Mucosa of descending colon (tissue), 3 donors: ENCODE results near the gene AP3S2. TPM values are rescaled to one million over a fixed set of nuclear protein-coding genes. Genes with fewer than 3 reads are reported as not detected.

Experiments used
- ATAC-seq: fragments of 200-7000 bp; cut with Tn5 transposase; one replicate; pipeline ENCODE4 v1.9.1; 2020; ENCODE audit warnings: mild to moderate bottlenecking, moderate library complexity
- DNase-seq, 3 donors: peaks; one replicate each; pipeline ENCODE4 v3.0.0-alpha.2; 2020
- H3K36me3 ChIP-seq: fragments of 200-600 bp; one replicate; pipeline ENCODE4 v1.8.0; 2021; ENCODE audit warnings: low read depth, mild to moderate bottlenecking
- H3K4me1 ChIP-seq: fragments of 200-600 bp; one replicate; pipeline ENCODE4 v1.8.0; 2021; ENCODE audit warnings: low read depth, mild to moderate bottlenecking
- H3K4me3 ChIP-seq: fragments of 200-600 bp; one replicate; pipeline ENCODE4 v1.8.0; 2021; ENCODE audit warnings: mild to moderate bottlenecking
- H3K9me3 ChIP-seq: fragments of 200-600 bp; one replicate; pipeline ENCODE4 v1.8.0; 2021; ENCODE audit warnings: mild to moderate bottlenecking
- intact Hi-C, 2 donors: fragments of 100-400 bp; cut with DNase I in 1 of 2; cut with micrococcal nuclease in 1 of 2; formaldehyde crosslinking; loops; one replicate each; pipeline versions ENCODE4 v1.11.0 to v1.11.1; 2022; cut with DNase I, micrococcal nuclease
- total RNA-seq, 3 donors: library from RNA; stranded (reverse); fragmentation: NEBNext Ultra II Directional in 2 of 3; extraction: Animal tissue kit (Norgen Biotek cat#: 25700) in 2 of 3; gene quantifications; one replicate each; pipeline versions ENCODE4 v1.2.1 to v1.2.4, GENCODE V29; 2021 to 2023
- TF ChIP-seq, protein P1 (sequence below): fragments of 200-600 bp; IDR thresholded peaks from one replicate; pipeline ENCODE4 v1.8.0; 2022; ENCODE audit warnings: antibody characterized with exemption, mild to moderate bottlenecking
- donor health status: DM: no; HTN: no; CAD: no; lungs with moderate emphysema.
- donor health status: DM: no; HTN: no; CAD: no.
- donor health status: DM: no; HTN: yes; CAD: no.

The AP3S2 gene
- total RNA-seq, 3 donors from 2014 or later, result 56.1 to 93.4 (median 65.1) TPM

DNA sequence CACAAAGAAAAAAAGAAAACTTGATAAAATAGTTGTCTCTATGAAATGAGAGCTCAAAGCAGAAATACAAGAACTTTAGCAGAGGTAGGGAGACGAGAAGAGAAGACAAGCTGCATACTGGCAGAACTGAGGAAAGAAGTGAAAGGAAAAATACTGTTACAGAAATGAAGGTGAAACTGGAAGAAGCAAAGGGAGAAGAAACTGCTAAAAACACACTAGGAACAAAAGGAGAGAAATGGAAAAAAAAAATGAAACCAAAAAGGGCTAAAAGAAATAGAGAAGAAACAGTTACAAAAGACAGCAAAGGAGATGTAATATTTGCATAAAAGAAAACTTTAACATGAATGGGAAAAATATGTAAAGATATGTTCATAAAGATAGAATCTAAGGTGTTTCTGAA lies 51.8 kb downstream of the AP3S2 start:
- Histone ChIP-seq H3K4me3 (no peak overlapping the region), H3K36me3 (no peaks in the 10 kb centered on the region), H3K4me1 (peaks cover 6% of the 10 kb centered on the region), H3K9me3 (no peaks in the 10 kb centered on the region)
- TF ChIP-seq, protein P1, sequence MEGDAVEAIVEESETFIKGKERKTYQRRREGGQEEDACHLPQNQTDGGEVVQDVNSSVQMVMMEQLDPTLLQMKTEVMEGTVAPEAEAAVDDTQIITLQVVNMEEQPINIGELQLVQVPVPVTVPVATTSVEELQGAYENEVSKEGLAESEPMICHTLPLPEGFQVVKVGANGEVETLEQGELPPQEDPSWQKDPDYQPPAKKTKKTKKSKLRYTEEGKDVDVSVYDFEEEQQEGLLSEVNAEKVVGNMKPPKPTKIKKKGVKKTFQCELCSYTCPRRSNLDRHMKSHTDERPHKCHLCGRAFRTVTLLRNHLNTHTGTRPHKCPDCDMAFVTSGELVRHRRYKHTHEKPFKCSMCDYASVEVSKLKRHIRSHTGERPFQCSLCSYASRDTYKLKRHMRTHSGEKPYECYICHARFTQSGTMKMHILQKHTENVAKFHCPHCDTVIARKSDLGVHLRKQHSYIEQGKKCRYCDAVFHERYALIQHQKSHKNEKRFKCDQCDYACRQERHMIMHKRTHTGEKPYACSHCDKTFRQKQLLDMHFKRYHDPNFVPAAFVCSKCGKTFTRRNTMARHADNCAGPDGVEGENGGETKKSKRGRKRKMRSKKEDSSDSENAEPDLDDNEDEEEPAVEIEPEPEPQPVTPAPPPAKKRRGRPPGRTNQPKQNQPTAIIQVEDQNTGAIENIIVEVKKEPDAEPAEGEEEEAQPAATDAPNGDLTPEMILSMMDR, result no peak
- intact Hi-C loops, result no loop called here
- ATAC-seq (no peak), DNase-seq (no peak)

DNA sequence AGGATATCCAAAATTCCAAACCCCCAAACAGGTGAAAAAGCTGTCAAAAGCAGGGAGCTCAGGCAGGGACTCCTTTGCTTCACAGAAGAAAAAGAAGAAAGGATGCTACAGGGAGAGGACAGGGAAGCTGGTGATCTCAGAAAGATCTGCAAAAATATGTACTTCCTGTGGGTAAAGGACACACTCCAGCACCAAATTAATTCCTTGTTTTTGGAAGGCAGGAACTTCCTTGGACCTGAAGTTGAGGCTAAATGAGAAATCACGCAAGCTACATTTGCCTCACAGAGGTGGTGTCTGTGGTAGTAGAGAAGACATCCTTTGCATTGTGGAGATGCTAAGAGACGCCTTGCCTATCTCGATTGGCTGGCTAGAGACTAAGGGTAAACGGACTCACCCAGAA lies 52.5 kb downstream of the AP3S2 start:
- Histone ChIP-seq H3K9me3 (no peaks in the 10 kb centered on the region), H3K36me3 (no peaks in the 10 kb centered on the region), H3K4me1 (peaks cover 6% of the 10 kb centered on the region), H3K4me3 (no peak overlapping the region)
- no peak for DNase-seq
- no peak for ATAC-seq
- intact Hi-C loops, result no loop called here
- TF ChIP-seq, protein P1, result no peak

DNA sequence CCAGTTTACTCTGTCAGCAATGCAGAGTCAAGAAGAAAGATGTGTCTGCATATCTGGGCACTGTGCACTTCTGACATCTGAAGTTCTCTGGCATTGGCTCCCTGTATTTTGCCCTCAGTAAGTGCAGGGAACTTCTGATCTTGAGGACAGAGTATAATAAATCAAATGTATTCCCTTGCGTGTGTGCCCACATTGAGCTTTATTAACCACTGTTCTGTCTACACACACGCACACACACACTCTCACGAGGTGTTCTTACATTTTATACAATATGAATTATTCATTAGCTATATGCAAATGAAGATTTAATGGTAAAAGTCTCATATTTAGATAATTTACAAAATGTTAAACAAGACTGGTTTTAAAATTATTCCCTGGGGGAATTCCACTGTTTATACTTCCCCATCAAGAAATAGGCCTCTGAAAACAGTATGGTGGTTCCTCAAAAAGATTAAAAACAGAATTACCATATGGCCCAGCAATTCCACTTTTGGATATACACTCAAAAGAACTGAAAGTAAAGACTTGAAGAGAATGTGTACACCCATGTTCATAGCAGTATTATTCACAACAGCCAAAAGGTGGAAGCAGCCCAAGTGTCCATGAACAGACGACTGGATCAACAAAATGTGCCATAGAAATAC lies 54.5 kb downstream of the AP3S2 start:
- ATAC-seq (no peak), DNase-seq (no peak)
- H3K4me3 ChIP-seq, result no peak overlapping the region
- TF ChIP-seq, protein P1, result no peak
- H3K36me3 ChIP-seq, result no peaks in the 10 kb centered on the region
- intact Hi-C loops, result no loop called here
- no peaks in the 10 kb centered on the region for H3K9me3 ChIP-seq
- no peaks in the 10 kb centered on the region for H3K4me1 ChIP-seq

DNA sequence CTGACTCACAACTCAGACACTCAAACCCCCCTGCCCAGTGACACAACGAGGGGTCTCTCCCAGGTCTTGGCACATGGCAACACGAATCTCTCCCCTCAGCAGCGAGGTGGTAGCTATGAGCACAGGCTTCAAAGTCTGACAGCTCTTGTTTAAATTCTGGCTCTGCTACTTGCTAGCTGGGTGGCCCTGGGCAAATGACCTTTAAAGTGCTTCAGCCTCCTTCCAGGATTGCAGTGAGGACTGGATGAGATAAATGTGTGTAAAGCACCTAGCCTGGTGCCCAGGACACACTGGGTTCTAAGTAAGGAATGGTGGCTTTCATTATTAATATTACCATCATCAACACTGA lies 56.0 kb downstream of the AP3S2 start:
- H3K4me3 ChIP-seq, result no peak overlapping the region
- H3K9me3 ChIP-seq, result no peaks in the 10 kb centered on the region
- intact Hi-C loops, result no loop called here
- ATAC-seq (no peak), DNase-seq (no peak)
- H3K36me3 ChIP-seq, result peaks cover 6% of the 10 kb centered on the region
- TF ChIP-seq, protein P1, result no peak
- H3K4me1 ChIP-seq, result no peaks in the 10 kb centered on the region

DNA sequence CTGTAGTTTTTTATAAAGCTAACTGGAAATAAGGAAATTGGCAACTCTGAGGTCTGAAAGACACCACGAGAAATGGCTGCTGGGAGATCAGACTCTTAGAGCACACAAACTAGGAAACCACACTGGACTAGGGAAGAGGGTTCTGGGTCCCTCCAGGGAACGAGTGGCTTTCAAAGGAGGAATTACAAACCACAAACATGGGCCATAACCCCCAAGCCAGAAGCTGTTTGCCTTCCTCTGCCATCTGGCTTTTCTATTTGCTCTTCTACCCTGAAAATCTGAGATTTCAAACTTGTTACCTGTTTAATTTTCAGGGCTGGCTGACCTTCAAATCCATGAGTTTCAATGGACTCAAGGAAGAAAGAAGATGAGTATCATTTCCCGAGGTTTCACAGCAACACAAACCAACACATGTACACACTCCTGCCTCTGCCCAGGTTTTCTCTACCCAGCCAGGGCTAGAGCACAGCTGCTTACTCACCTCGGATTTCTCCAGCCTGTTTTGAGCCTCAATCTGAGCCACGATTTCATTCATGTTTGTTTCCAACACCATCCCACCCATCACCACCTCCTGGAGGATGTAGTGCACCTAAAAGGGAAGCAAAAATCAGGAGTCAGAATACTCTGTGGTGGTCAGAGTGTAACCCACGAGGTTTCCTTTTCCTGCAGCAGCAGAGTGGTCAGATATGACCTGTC lies 56.5 kb downstream of the AP3S2 start:
- DNase-seq (no peak), ATAC-seq (peak; percentile 25)
- H3K9me3 ChIP-seq, result no peaks in the 10 kb centered on the region
- H3K4me1 ChIP-seq, result no peaks in the 10 kb centered on the region
- intact Hi-C loops, result no loop called here
- no peak overlapping the region for H3K4me3 ChIP-seq
- peaks cover 6% of the 10 kb centered on the region for H3K36me3 ChIP-seq
- TF ChIP-seq, protein P1, result no peak
